ENCODE data around the gene TCOF1.

TCOF1 gene

GRCh38 chr5:150352244-150353031 is 5.1 kb upstream of the TCOF1 start:
- no peak for DNase-seq

GRCh38 chr5:150353032-150353675 is 4.3 kb upstream of the TCOF1 start:
- no peak for DNase-seq

- DNase-seq = no peak
These were observed 1.7 kb upstream of the TCOF1 start for GRCh38 chr5:150355791-150356190.

GRCh38 chr5:150356575-150357294 is 762 bp upstream of the TCOF1 start:
- DNase-seq = no peak

- peak in 1 of 5 experiments; percentile 45 for DNase-seq
These were observed 981 bp downstream of the TCOF1 start for GRCh38 chr5:150358261-150359095.

GRCh38 chr5:150361301-150361700 is 3.8 kb downstream of the TCOF1 start:
- DNase-seq = no peak

GRCh38 chr5:150363185-150363584 is 5.7 kb downstream of the TCOF1 start:
- DNase-seq = no peak

GRCh38 chr5:150364004-150364403 is 6.5 kb downstream of the TCOF1 start:
- no peak for DNase-seq

GRCh38 chr5:150368526-150368925 is 11.0 kb downstream of the TCOF1 start:
- DNase-seq = peak in 1 of 5 experiments; percentile 66

GRCh38 chr5:150372639-150373038 is 15.1 kb downstream of the TCOF1 start:
- DNase-seq = no peak

- no peak for DNase-seq
These were observed 17.2 kb downstream of the TCOF1 start for GRCh38 chr5:150374651-150375050.

GRCh38 chr5:150376799-150377771 is 19.6 kb downstream of the TCOF1 start:
- peak in 1 of 5 experiments; percentile 40 for DNase-seq

GRCh38 chr5:150377964-150378694 is 20.6 kb downstream of the TCOF1 start:
- DNase-seq = no peak

- DNase-seq = no peak
These were observed 27.2 kb downstream of the TCOF1 start for GRCh38 chr5:150384701-150385100.

GRCh38 chr5:150386024-150386855 is 28.7 kb downstream of the TCOF1 start:
- no peak for DNase-seq

- no peak for DNase-seq
These were observed 32.2 kb downstream of the TCOF1 start for GRCh38 chr5:150389531-150390266.

GRCh38 chr5:150391064-150391834 is 33.8 kb downstream of the TCOF1 start:
- DNase-seq = no peak

- DNase-seq = no peak
These were observed 34.5 kb downstream of the TCOF1 start for GRCh38 chr5:150391986-150392385.

All from T-helper 2 cell (primary cell).